A549 (cell line): ENCODE data around the gene RAB40A. TPM values are rescaled to one million over a fixed set of nuclear protein-coding genes. Genes with fewer than 3 reads are reported as not detected.

ENCODE experiments used
- ATAC-seq, 2 experiments: fragments of 200-7000 bp in 1 of 2; fragments of >200 bp in 1 of 2; cut with Nextera tagmentation in 1 of 2; cut with Tn5 transposase in 1 of 2; 3 replicates each; pipeline versions ENCODE4 v1.8.0 to v1.9.1; 2018 to 2020; ENCODE audit warnings: mild to moderate bottlenecking in 1 of 2, moderate library complexity in 1 of 2
- CTCF ChIA-PET: fragments of 300-600 bp; sonication (Branson Sonifier 250); formaldehyde crosslinking; extraction: SDS; loops from one replicate; lab custom pipeline; 2021; ENCODE audit warnings: antibody characterized with exemption, inconsistent platforms; lab: Yijun Ruan, JAX
- POLR2A ChIA-PET: fragments of 350-600 bp; formaldehyde crosslinking; extraction: SDS; loops from one replicate; lab custom pipeline; 2021; ENCODE audit warnings: antibody characterized with exemption, inconsistent platforms; lab: Yijun Ruan, JAX
- DNase-seq, 2 experiments: peaks; one replicate each; pipeline versions ENCODE4 v3.0.0 to v3.0.0-alpha.2; 2011 to 2016; ENCODE audit warnings: low read depth in 1 of 2, low spot score in 1 of 2
- FAIRE-seq: peaks from 2 replicates; lab custom pipeline; 2011; peaks lifted over from hg19 to GRCh38; lab: Jason Lieb, UNC
- H3K27ac ChIP-seq, 2 experiments: fragments of >200 bp; sonication (Bioruptor Twin); formaldehyde crosslinking; 3 replicates each; pipeline ENCODE4 v1.5.1; 2016 to 2017
- H3K4me1 ChIP-seq: fragments of >200 bp; sonication (Bioruptor Twin); formaldehyde crosslinking; 3 replicates; pipeline ENCODE4 v1.6.1; 2016
- H3K4me2 ChIP-seq: fragments of >200 bp; sonication (Bioruptor Twin); formaldehyde crosslinking; 3 replicates; pipeline ENCODE4 v1.6.1; 2016
- H3K4me3 ChIP-seq: fragments of >200 bp; sonication (Bioruptor Twin); formaldehyde crosslinking; 3 replicates; pipeline ENCODE4 v1.5.1; 2016
- H3K9me3 ChIP-seq: fragments of >200 bp; sonication (Bioruptor Twin); formaldehyde crosslinking; 3 replicates; pipeline ENCODE4 v1.6.1; 2016
- ATOH8 ChIP-seq: fragments of 250-450 bp; sonication (Bioruptor Pico); IDR thresholded peaks from 2 replicates; pipeline ENCODE4 v1.5.0; 2020; ENCODE audit warnings: low read depth, mild to moderate bottlenecking, moderate library complexity
- CHD2 ChIP-seq: fragments of 150-350 bp; IDR thresholded peaks from 2 replicates; pipeline ENCODE4 v1.6.1; 2014; ENCODE audit warnings: low read length; ENCODE audit not compliant: partially characterized antibody
- CHD4 ChIP-seq: fragments of 200-600 bp; sonication (generic); IDR thresholded peaks from 2 replicates; pipeline ENCODE4 v1.6.1; 2016; ENCODE audit warnings: antibody characterized with exemption, mild to moderate bottlenecking, borderline replicate concordance
- E2F6 ChIP-seq: IDR thresholded peaks from 2 replicates; pipeline ENCODE4 v1.6.1; 2012; ENCODE audit warnings: low read depth, borderline replicate concordance
- EHF ChIP-seq: fragments of 250-450 bp; sonication (Bioruptor Pico); IDR thresholded peaks from 2 replicates; pipeline ENCODE4 v1.5.0; 2020; ENCODE audit warnings: mild to moderate bottlenecking
- EP300 ChIP-seq, 2 experiments: fragments of >200 bp; sonication (Bioruptor Twin); formaldehyde crosslinking; IDR thresholded peaks; 2 replicates in 1 of 2; 3 replicates in 1 of 2; pipeline ENCODE4 v1.6.1; 2016 to 2017
- FOSB ChIP-seq: fragments of 250-450 bp; sonication (Bioruptor Pico); IDR thresholded peaks from 2 replicates; pipeline ENCODE4 v1.5.0; 2020; ENCODE audit warnings: mild to moderate bottlenecking, moderate library complexity
- FOSL2 ChIP-seq, 2 experiments: fragments of 450-650 bp in 1 of 2; fragments of >200 bp in 1 of 2; sonication (Bioruptor Twin) in 1 of 2; formaldehyde crosslinking; IDR thresholded peaks; 2 replicates each; pipeline versions ENCODE4 v1.5.0 to v1.6.1; 2016 to 2020; ENCODE audit warnings: mild to moderate bottlenecking in 1 of 2, moderate library complexity in 1 of 2
- FOXS1 ChIP-seq: fragments of 250-450 bp; sonication (Bioruptor Pico); IDR thresholded peaks from 2 replicates; pipeline ENCODE4 v1.5.0; 2020; ENCODE audit warnings: mild to moderate bottlenecking, moderate library complexity
- MAZ ChIP-seq: fragments of 150-350 bp; IDR thresholded peaks from 2 replicates; pipeline ENCODE4 v1.6.1; 2014; ENCODE audit warnings: antibody characterized with exemption, low read depth, low read length, borderline replicate concordance
- PBX3 ChIP-seq: IDR thresholded peaks from 2 replicates; pipeline ENCODE4 v1.6.1; 2012
- RFX5 ChIP-seq: fragments of 450-650 bp; IDR thresholded peaks from 2 replicates; pipeline ENCODE4 v1.7.1; 2014; ENCODE audit warnings: antibody characterized with exemption, mild to moderate bottlenecking, moderate library complexity
- TFCP2L1 ChIP-seq: fragments of 250-450 bp; sonication (Bioruptor Pico); IDR thresholded peaks from 2 replicates; pipeline ENCODE4 v1.5.0; 2021; ENCODE audit warnings: mild to moderate bottlenecking
- ZFP36 ChIP-seq: fragments of 450-650 bp; IDR thresholded peaks from 2 replicates; pipeline ENCODE4 v1.6.1; 2014; ENCODE audit warnings: borderline replicate concordance; ENCODE audit not compliant: partially characterized antibody
- ZNF302 ChIP-seq: fragments of 250-450 bp; sonication (Bioruptor Pico); IDR thresholded peaks from 2 replicates; pipeline ENCODE4 v1.9.0; 2021; ENCODE audit warnings: inconsistent platforms, mild to moderate bottlenecking, moderate library complexity
- WGBS: methylation state at CpG from one replicate; pipeline ENCODE4 v1.1.6; 2017; ENCODE audit errors: missing lambda C conversion rate; 5-methylcytosine and 5-hydroxymethylcytosine counted together
- polyA plus RNA-seq, 4 experiments: library from polyadenylated mRNA; depleted of rRNA in 3 of 4; stranded (reverse); fragments of >200 nt; fragmentation: RNase III in 1 of 4; extraction: RNeasy Plus Mini Kit Qiagen cat#74134 plus additional on column Dnase treatment in 1 of 4; gene quantifications; 2 replicates in 3 of 4; 3 replicates in 1 of 4; pipeline ENCODE4 v1.2.3, GENCODE V29; 2011 to 2017
- TF ChIP-seq, protein P1 (sequence below): fragments of 200-600 bp; sonication (generic); IDR thresholded peaks from 2 replicates; pipeline ENCODE4 v1.6.1; 2016; ENCODE audit warnings: antibody characterized with exemption, mild to moderate bottlenecking, moderate library complexity

Gene RAB40A
- polyA plus RNA-seq, 2 of the 4 experiments (the other 2 are of a cell fraction) = 0.03 TPM; not detected in 1

GRCh38 chrX:103549916-103550315 lies 30.6 kb upstream of the RAB40A start (continued):
- TF ChIP-seq, protein P1, sequence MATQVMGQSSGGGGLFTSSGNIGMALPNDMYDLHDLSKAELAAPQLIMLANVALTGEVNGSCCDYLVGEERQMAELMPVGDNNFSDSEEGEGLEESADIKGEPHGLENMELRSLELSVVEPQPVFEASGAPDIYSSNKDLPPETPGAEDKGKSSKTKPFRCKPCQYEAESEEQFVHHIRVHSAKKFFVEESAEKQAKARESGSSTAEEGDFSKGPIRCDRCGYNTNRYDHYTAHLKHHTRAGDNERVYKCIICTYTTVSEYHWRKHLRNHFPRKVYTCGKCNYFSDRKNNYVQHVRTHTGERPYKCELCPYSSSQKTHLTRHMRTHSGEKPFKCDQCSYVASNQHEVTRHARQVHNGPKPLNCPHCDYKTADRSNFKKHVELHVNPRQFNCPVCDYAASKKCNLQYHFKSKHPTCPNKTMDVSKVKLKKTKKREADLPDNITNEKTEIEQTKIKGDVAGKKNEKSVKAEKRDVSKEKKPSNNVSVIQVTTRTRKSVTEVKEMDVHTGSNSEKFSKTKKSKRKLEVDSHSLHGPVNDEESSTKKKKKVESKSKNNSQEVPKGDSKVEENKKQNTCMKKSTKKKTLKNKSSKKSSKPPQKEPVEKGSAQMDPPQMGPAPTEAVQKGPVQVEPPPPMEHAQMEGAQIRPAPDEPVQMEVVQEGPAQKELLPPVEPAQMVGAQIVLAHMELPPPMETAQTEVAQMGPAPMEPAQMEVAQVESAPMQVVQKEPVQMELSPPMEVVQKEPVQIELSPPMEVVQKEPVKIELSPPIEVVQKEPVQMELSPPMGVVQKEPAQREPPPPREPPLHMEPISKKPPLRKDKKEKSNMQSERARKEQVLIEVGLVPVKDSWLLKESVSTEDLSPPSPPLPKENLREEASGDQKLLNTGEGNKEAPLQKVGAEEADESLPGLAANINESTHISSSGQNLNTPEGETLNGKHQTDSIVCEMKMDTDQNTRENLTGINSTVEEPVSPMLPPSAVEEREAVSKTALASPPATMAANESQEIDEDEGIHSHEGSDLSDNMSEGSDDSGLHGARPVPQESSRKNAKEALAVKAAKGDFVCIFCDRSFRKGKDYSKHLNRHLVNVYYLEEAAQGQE = no peak
- TF ChIP-seq EP300 (IDR thresholded peaks at IDR 0.05) (no peak), ATOH8 (CRISPR knock-in tag) (no peak), TFCP2L1 (CRISPR knock-in tag) (no peak), RFX5 (no peak)

DNA sequence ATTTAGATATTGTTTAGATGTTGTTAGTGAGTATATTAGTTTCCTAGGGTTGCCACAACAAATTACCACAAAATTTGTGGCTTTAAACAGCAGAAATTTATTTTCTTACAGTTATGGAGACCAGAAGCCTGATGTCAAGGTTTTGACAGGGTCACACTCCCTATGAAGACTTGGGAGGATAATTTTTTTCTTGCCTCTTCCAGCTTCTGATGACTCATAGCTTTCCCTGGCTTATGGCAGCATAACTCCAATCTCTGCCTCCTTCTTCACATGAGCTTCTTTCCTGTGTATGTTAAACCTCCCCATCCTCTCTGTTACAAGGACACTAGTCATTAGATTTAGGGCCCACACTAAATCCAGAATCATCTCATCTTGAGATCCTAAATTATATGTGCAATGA lies 20.9 kb upstream of the RAB40A start:
- peak; percentile 56 for FAIRE-seq
- H3K27ac ChIP-seq = no peak overlapping the region
- ChIA-PET CTCF (no interaction called here), POLR2A (no interaction called here)
- no peak overlapping the region for H3K4me2 ChIP-seq
- no peaks in the 10 kb centered on the region for H3K9me3 ChIP-seq
- DNase-seq = no peak
- H3K4me3 ChIP-seq = no peak overlapping the region
- H3K4me1 ChIP-seq = no peaks in the 10 kb centered on the region
- ATAC-seq = no peak
- TF ChIP-seq MAZ (no peak), CHD4 (no peak), TFCP2L1 (CRISPR knock-in tag) (no peak), ZNF302 (CRISPR knock-in tag) (no peak), FOXS1 (CRISPR knock-in tag) (no peak), ZFP36 (no peak), FOSL2 (IDR thresholded peaks at IDR 0.05) (no peak), FOSL2 (CRISPR knock-in tag; IDR thresholded peaks at IDR 0.05) (0 out of 2 replicates have a peak, but pooled peaks have one; percentile 29), RFX5 (no peak)

- Histone ChIP-seq H3K4me2 (no peak overlapping the region), H3K9me3 (no peaks in the 10 kb centered on the region), H3K4me1 (no peaks in the 10 kb centered on the region), H3K4me3 (no peak overlapping the region), H3K27ac (no peak overlapping the region)
- TF ChIP-seq PBX3 (no peak), CHD2 (no peak), RFX5 (no peak), E2F6 (no peak), ZNF302 (CRISPR knock-in tag) (no peak), EHF (no peak), FOSB (CRISPR knock-in tag) (no peak), TFCP2L1 (CRISPR knock-in tag) (no peak)
- ChIA-PET POLR2A (no interaction called here), CTCF (interaction anchor here (1.2 to 1.7 kb wide), 2 partner anchors 90 to 278 kb away, joined by 3 to 4 read pairs; no protein-coding TSS in a partner anchor)
- DNase-seq = no peak
- no peak for ATAC-seq
- WGBS = 60% methylated on average over 2 of the region's 2 CpGs
- FAIRE-seq = peak; percentile 77
Observed at GRCh38 chrX:103539695-103540094, 20.4 kb upstream of the RAB40A start.
